HepG2 (cell line): ENCODE data around the gene ALCAM. TPM values are rescaled to one million over a fixed set of nuclear protein-coding genes. Genes with fewer than 3 reads are reported as not detected.

ENCODE experiments used
- EZH2 ChIP-seq: conservative IDR thresholded peaks from 2 replicates; pipeline ENCODE4 v1.6.1; 2012; ENCODE audit warnings: mild to moderate bottlenecking, low read depth, low read length, moderate library complexity
- GATAD1 ChIP-seq: IDR thresholded peaks from 2 replicates; pipeline ENCODE4 v1.6.1; 2016; ENCODE audit warnings: missing genetic modification reagents, missing compliant biosample characterization
- HOXA9 ChIP-seq: sonication (generic); formaldehyde crosslinking; IDR thresholded peaks from 2 replicates; pipeline ENCODE4 v1.8.1; 2022; ENCODE audit warnings: missing genetic modification reagents, mild to moderate bottlenecking, moderate library complexity, borderline replicate concordance
- JUN ChIP-seq: sonication (generic); formaldehyde crosslinking; IDR thresholded peaks from 2 replicates; pipeline ENCODE4 v1.4.0; 2020; ENCODE audit warnings: mild to moderate bottlenecking, missing genetic modification reagents
- KLF16 ChIP-seq, 2 experiments: sonication (generic) in 1 of 2; formaldehyde crosslinking in 1 of 2; IDR thresholded peaks; 2 replicates each; pipeline versions ENCODE4 v1.6.1 to v1.8.0; 2016 to 2023; ENCODE audit warnings: missing genetic modification reagents in 2 of 2, missing compliant biosample characterization in 1 of 2
- RELA ChIP-seq: sonication (generic); formaldehyde crosslinking; IDR thresholded peaks from 2 replicates; pipeline ENCODE4 v1.4.0; 2020; ENCODE audit warnings: missing genetic modification reagents
- SIX4 ChIP-seq: sonication (generic); formaldehyde crosslinking; IDR thresholded peaks from 2 replicates; pipeline ENCODE4 v1.4.0; 2020; ENCODE audit warnings: missing genetic modification reagents
- SP140L ChIP-seq: sonication (generic); formaldehyde crosslinking; IDR thresholded peaks from 2 replicates; pipeline ENCODE4 v1.4.0; 2020; ENCODE audit warnings: missing genetic modification reagents, borderline replicate concordance
- TARDBP ChIP-seq: sonication (generic); formaldehyde crosslinking; IDR thresholded peaks from 2 replicates; pipeline ENCODE4 v1.8.0; 2022; ENCODE audit warnings: mild to moderate bottlenecking, missing genetic modification reagents
- XBP1 ChIP-seq: sonication (generic); formaldehyde crosslinking; IDR thresholded peaks from 2 replicates; pipeline ENCODE4 v1.5.0; 2020; ENCODE audit warnings: missing genetic modification reagents
- ZNF136 ChIP-seq: sonication (generic); formaldehyde crosslinking; IDR thresholded peaks from 2 replicates; pipeline ENCODE4 v1.8.1; 2022; ENCODE audit warnings: low read depth, mild to moderate bottlenecking, moderate library complexity, missing genetic modification reagents
- ZNF251 ChIP-seq: sonication (generic); formaldehyde crosslinking; IDR thresholded peaks from 2 replicates; pipeline ENCODE4 v1.9.0; 2021; ENCODE audit warnings: mild to moderate bottlenecking, missing genetic modification reagents
- ZNF468 ChIP-seq: sonication (generic); formaldehyde crosslinking; IDR thresholded peaks from 2 replicates; pipeline ENCODE4 v1.8.0; 2022; ENCODE audit warnings: mild to moderate bottlenecking, moderate library complexity, missing genetic modification reagents
- ZNF703 ChIP-seq: sonication (generic); formaldehyde crosslinking; IDR thresholded peaks from 2 replicates; pipeline ENCODE4 v1.5.1; 2020; ENCODE audit warnings: missing genetic modification reagents, mild to moderate bottlenecking, moderate library complexity, borderline replicate concordance
- ZNF746 ChIP-seq: sonication (generic); formaldehyde crosslinking; IDR thresholded peaks from 2 replicates; pipeline ENCODE4 v1.8.0; 2022; ENCODE audit warnings: mild to moderate bottlenecking, missing genetic modification reagents
- polyA plus RNA-seq, 8 experiments: library from polyadenylated mRNA; depleted of rRNA in 3 of 8; stranded (reverse) in 7 of 8; unstranded in 1 of 8; fragments of >200 nt; fragmentation: Illumina TruSeq in 4 of 8; extraction: Trizol in 4 of 8; gene quantifications; 2 replicates each; pipeline versions ENCODE4 v1.2.1 to v1.2.3, GENCODE V29; 2011 to 2016; ENCODE audit warnings: low read depth in 4 of 8, missing spikeins in 1 of 8, mixed read lengths in 1 of 8; ENCODE audit not compliant: insufficient read depth in 1 of 8
- total RNA-seq, 5 experiments: library from RNA; depleted of rRNA; stranded (reverse); fragments of >200 nt; fragmentation: Illumina TruSeq; extraction: Trizol; gene quantifications; 2 replicates each; pipeline ENCODE4 v1.2.3, GENCODE V29; 2016; ENCODE audit warnings: low read depth in 1 of 5
- TF ChIP-seq, protein P1 (sequence below): sonication (generic); formaldehyde crosslinking; conservative IDR thresholded peaks from 2 replicates; pipeline ENCODE4 v1.4.0; 2020; ENCODE audit warnings: missing genetic modification reagents
- TF ChIP-seq, protein P2 (sequence below): sonication (generic); formaldehyde crosslinking; IDR thresholded peaks from 2 replicates; pipeline ENCODE4 v1.5.1; 2020; ENCODE audit warnings: missing genetic modification reagents, mild to moderate bottlenecking, borderline replicate concordance
- TF ChIP-seq, protein P3 (sequence below): sonication (generic); formaldehyde crosslinking; IDR thresholded peaks from 2 replicates; pipeline ENCODE4 v1.4.0; 2020; ENCODE audit warnings: missing genetic modification reagents, borderline replicate concordance
- TF ChIP-seq, protein P4 (sequence below): sonication (generic); formaldehyde crosslinking; conservative IDR thresholded peaks from 2 replicates; pipeline ENCODE4 v1.4.0; 2020; ENCODE audit warnings: missing genetic modification reagents

ALCAM gene
- total and polyA plus RNA-seq, 2 of the 13 experiments (the other 11 are each of a cell fraction or from before 2014, with no cell fraction given) = 26.0 to 33.1 TPM

DNA sequence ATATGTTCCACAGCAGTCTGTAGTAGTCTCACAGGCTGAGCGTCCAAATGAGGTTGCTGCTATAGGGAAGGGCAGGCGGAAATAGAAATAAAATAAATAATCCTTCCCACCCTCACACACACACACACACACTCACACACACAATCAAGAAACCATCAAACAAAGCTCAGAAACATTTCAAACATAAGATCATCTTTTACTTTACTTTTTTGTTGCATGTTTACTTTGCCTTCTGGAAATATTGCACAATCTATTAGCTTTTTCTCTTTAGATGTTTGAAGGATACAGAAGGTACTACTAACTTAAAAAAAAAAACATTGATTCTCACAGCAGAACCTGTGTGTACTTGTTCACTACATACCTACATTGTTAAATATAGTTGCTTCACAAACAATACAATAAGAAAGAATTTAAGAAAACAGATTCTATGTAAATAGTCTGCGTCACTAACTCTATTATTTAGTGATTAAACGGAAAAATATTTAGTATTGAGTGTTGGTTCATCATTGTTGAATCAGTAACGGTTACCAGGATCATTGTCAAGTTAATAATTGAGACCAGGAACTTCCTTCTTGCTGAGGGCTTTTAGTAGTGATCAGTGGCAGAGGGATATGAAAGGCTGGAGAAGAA is 20.5 kb downstream of the ALCAM start (continued):
- TF ChIP-seq ZNF468 (CRISPR knock-in tag) (no peak), XBP1 (CRISPR knock-in tag) (no peak), ZNF136 (CRISPR knock-in tag) (no peak), ZNF251 (CRISPR knock-in tag) (no peak), SIX4 (CRISPR knock-in tag) (peak; percentile 65), ZNF703 (CRISPR knock-in tag) (no peak; the same call in 1 of the 2 replicates), JUN (no peak), KLF16 (CRISPR knock-in tag; IDR thresholded peaks at IDR 0.05) (peak in 1 of 2 experiments; percentile 74; a peak in 1 of 4 replicates), HOXA9 (0 out of 2 replicates have a peak, but pooled peaks have one; percentile 75), ZNF746 (CRISPR knock-in tag) (no peak; the same call in 1 of the 2 replicates), GATAD1 (CRISPR knock-in tag) (peak; percentile 39; the same call in 1 of the 2 replicates), SP140L (CRISPR knock-in tag) (no peak), EZH2 (no peak), RELA (CRISPR knock-in tag) (no peak), TARDBP (CRISPR knock-in tag) (peak; percentile 89)
- TF ChIP-seq, protein P1, sequence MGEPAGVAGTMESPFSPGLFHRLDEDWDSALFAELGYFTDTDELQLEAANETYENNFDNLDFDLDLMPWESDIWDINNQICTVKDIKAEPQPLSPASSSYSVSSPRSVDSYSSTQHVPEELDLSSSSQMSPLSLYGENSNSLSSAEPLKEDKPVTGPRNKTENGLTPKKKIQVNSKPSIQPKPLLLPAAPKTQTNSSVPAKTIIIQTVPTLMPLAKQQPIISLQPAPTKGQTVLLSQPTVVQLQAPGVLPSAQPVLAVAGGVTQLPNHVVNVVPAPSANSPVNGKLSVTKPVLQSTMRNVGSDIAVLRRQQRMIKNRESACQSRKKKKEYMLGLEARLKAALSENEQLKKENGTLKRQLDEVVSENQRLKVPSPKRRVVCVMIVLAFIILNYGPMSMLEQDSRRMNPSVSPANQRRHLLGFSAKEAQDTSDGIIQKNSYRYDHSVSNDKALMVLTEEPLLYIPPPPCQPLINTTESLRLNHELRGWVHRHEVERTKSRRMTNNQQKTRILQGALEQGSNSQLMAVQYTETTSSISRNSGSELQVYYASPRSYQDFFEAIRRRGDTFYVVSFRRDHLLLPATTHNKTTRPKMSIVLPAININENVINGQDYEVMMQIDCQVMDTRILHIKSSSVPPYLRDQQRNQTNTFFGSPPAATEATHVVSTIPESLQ (CRISPR knock-in tag) = no peak
- TF ChIP-seq, protein P2, sequence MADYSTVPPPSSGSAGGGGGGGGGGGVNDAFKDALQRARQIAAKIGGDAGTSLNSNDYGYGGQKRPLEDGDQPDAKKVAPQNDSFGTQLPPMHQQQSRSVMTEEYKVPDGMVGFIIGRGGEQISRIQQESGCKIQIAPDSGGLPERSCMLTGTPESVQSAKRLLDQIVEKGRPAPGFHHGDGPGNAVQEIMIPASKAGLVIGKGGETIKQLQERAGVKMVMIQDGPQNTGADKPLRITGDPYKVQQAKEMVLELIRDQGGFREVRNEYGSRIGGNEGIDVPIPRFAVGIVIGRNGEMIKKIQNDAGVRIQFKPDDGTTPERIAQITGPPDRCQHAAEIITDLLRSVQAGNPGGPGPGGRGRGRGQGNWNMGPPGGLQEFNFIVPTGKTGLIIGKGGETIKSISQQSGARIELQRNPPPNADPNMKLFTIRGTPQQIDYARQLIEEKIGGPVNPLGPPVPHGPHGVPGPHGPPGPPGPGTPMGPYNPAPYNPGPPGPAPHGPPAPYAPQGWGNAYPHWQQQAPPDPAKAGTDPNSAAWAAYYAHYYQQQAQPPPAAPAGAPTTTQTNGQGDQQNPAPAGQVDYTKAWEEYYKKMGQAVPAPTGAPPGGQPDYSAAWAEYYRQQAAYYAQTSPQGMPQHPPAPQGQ = no peak
- TF ChIP-seq, protein P3, sequence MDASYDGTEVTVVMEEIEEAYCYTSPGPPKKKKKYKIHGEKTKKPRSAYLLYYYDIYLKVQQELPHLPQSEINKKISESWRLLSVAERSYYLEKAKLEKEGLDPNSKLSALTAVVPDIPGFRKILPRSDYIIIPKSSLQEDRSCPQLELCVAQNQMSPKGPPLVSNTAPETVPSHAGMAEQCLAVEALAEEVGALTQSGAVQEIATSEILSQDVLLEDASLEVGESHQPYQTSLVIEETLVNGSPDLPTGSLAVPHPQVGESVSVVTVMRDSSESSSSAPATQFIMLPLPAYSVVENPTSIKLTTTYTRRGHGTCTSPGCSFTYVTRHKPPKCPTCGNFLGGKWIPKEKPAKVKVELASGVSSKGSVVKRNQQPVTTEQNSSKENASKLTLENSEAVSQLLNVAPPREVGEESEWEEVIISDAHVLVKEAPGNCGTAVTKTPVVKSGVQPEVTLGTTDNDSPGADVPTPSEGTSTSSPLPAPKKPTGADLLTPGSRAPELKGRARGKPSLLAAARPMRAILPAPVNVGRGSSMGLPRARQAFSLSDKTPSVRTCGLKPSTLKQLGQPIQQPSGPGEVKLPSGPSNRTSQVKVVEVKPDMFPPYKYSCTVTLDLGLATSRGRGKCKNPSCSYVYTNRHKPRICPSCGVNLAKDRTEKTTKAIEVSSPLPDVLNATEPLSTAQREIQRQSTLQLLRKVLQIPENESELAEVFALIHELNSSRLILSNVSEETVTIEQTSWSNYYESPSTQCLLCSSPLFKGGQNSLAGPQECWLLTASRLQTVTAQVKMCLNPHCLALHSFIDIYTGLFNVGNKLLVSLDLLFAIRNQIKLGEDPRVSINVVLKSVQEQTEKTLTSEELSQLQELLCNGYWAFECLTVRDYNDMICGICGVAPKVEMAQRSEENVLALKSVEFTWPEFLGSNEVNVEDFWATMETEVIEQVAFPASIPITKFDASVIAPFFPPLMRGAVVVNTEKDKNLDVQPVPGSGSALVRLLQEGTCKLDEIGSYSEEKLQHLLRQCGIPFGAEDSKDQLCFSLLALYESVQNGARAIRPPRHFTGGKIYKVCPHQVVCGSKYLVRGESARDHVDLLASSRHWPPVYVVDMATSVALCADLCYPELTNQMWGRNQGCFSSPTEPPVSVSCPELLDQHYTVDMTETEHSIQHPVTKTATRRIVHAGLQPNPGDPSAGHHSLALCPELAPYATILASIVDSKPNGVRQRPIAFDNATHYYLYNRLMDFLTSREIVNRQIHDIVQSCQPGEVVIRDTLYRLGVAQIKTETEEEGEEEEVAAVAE (CRISPR knock-in tag) = 0 out of 2 replicates have a peak, but pooled peaks have one; percentile 34
- TF ChIP-seq, protein P4, sequence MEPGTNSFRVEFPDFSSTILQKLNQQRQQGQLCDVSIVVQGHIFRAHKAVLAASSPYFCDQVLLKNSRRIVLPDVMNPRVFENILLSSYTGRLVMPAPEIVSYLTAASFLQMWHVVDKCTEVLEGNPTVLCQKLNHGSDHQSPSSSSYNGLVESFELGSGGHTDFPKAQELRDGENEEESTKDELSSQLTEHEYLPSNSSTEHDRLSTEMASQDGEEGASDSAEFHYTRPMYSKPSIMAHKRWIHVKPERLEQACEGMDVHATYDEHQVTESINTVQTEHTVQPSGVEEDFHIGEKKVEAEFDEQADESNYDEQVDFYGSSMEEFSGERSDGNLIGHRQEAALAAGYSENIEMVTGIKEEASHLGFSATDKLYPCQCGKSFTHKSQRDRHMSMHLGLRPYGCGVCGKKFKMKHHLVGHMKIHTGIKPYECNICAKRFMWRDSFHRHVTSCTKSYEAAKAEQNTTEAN (CRISPR knock-in tag) = peak; percentile 94
